ENCODE data around the gene NOC2L. TPM values are rescaled to one million over a fixed set of nuclear protein-coding genes. Genes with fewer than 3 reads are reported as not detected.

The NOC2L gene
- total RNA-seq, 4 donors from 2014 or later, result 21.8 to 58.8 (median 37.5) TPM

GRCh38 chr1:942864-943533 is 16.1 kb downstream of the NOC2L start:
- Histone ChIP-seq H3K4me3 (peak overlapping the region in 1 of 2 donors; percentile 25), H3K27ac (peak overlapping the region in 1 of 2 donors; percentile 85), H3K27me3 (no peaks in the 10 kb centered on the region), H3K36me3 (no peaks in the 10 kb centered on the region), H3K4me1 (peaks cover 0 to 39% of the 10 kb centered on the region in 2 donors), H3K9me3 (no peaks in the 10 kb centered on the region)
- DNase-seq, result peak; percentile 77 to 89
- TF ChIP-seq POLR2A (IDR thresholded peaks at IDR 0.05) (no peak), CTCF (IDR thresholded peaks at IDR 0.05) (no peak)
- intact Hi-C loops (cut with DNase I; ENCODE audit: low total_unique reads), result no loop called here

- H3K27ac ChIP-seq, result peak overlapping the region in 1 of 2 donors; percentile 85
- intact Hi-C loops (cut with DNase I; ENCODE audit: low total_unique reads), result no loop called here
Observed at GRCh38 chr1:942411-942821, 16.6 kb downstream of the NOC2L start.

GRCh38 chr1:941588-942383 is 17.3 kb downstream of the NOC2L start:
- DNase-seq, result peak; percentile 75 to 93
- intact Hi-C loops (cut with DNase I; ENCODE audit: low total_unique reads), result no loop called here
- Histone ChIP-seq H3K27ac (peak overlapping the region; percentile 1 to 85), H3K4me3 (peak overlapping the region in 1 of 2 donors; percentile 25), H3K4me1 (peaks cover 0 to 39% of the 10 kb centered on the region in 2 donors), H3K36me3 (no peaks in the 10 kb centered on the region), H3K9me3 (no peaks in the 10 kb centered on the region), H3K27me3 (no peaks in the 10 kb centered on the region)
- peak in 1 of 2 donors; percentile 30 for TF ChIP-seq POLR2A (IDR thresholded peaks at IDR 0.05)
- TF ChIP-seq CTCF (IDR thresholded peaks at IDR 0.05), result no peak

More at GRCh38 chr1:942411-942821, 16.6 kb downstream of the NOC2L start:
- DNase-seq, result no peak
- TF ChIP-seq POLR2A (IDR thresholded peaks at IDR 0.05), result no peak
- no peak for TF ChIP-seq CTCF (IDR thresholded peaks at IDR 0.05)
- Histone ChIP-seq H3K27me3 (no peaks in the 10 kb centered on the region), H3K4me1 (peaks cover 0 to 39% of the 10 kb centered on the region in 2 donors), H3K36me3 (no peaks in the 10 kb centered on the region), H3K4me3 (peak overlapping the region in 1 of 2 donors; percentile 25), H3K9me3 (no peaks in the 10 kb centered on the region)

- Histone ChIP-seq H3K36me3 (no peaks in the 10 kb centered on the region), H3K4me1 (peaks cover 0 to 39% of the 10 kb centered on the region in 2 donors), H3K27me3 (no peaks in the 10 kb centered on the region), H3K4me3 (peak overlapping the region in 1 of 2 donors; percentile 25), H3K9me3 (no peaks in the 10 kb centered on the region), H3K27ac (peak overlapping the region; percentile 1 to 85)
- peak in 1 of 2 donors; percentile 30 for DNase-seq
- no peak for TF ChIP-seq POLR2A (IDR thresholded peaks at IDR 0.05)
- no peak for TF ChIP-seq CTCF (IDR thresholded peaks at IDR 0.05)
- intact Hi-C loops (cut with DNase I; ENCODE audit: low total_unique reads), result no loop called here
Observed at GRCh38 chr1:941015-941587, 18.0 kb downstream of the NOC2L start.
